IMR-90 (cell line): ENCODE measurements around the gene PPT2. TPM values are rescaled to one million over a fixed set of nuclear protein-coding genes. Genes with fewer than 3 reads are reported as not detected.

ENCODE experiments used
- ATAC-seq: fragments of 200-7000 bp; cut with Tn5 transposase; 2 replicates; pipeline ENCODE4 v1.9.1; 2020; ENCODE audit warnings: low read depth, mild to moderate bottlenecking, moderate library complexity
- BruUV-seq: library from RNA; stranded (reverse); fragments of 400-500 nt; replicated peaks from 2 replicates; lab custom pipeline; 2021; lab: Mats Ljungman, UMichigan
- CTCF ChIA-PET: fragments of 300-600 bp; formaldehyde crosslinking; extraction: SDS; loops from one replicate; lab custom pipeline; 2021; ENCODE audit warnings: antibody characterized with exemption; lab: Yijun Ruan, JAX
- POLR2A ChIA-PET: fragments of 300-600 bp; sonication (Branson Sonifier 250); formaldehyde crosslinking; loops from one replicate; lab custom pipeline; 2022; ENCODE audit warnings: antibody characterized with exemption; ENCODE audit not compliant: unreplicated experiment; lab: Charles Lee
- DNase-seq: peaks from one replicate; pipeline ENCODE4 v3.0.0; 2013
- H2AFZ ChIP-seq: replicated peaks from 2 replicates; pipeline ENCODE3; 2013; ENCODE audit warnings: low read length, mild to moderate bottlenecking; ENCODE audit not compliant: poor library complexity
- H2AK5ac ChIP-seq: 2 replicates; pipeline ENCODE4 v1.6.1; 2013; ENCODE audit warnings: low read depth, low read length, inconsistent platforms
- H2AK9ac ChIP-seq: replicated peaks from 2 replicates; pipeline ENCODE3; 2013; ENCODE audit warnings: mild to moderate bottlenecking, low read depth, low read length, moderate library complexity; ENCODE audit not compliant: poor library complexity
- H2BK120ac ChIP-seq: 2 replicates; pipeline ENCODE4 v1.6.1; 2013; ENCODE audit warnings: low read depth, low read length, inconsistent platforms
- H2BK15ac ChIP-seq: 3 replicates; pipeline ENCODE4 v1.6.1; 2013; ENCODE audit warnings: low read depth, low read length, inconsistent platforms
- H2BK20ac ChIP-seq: 2 replicates; pipeline ENCODE4 v1.6.1; 2013; ENCODE audit warnings: low read depth, mild to moderate bottlenecking, inconsistent platforms, low read length, moderate library complexity
- H2BK5ac ChIP-seq: 2 replicates; pipeline ENCODE4 v1.6.1; 2013; ENCODE audit warnings: mild to moderate bottlenecking, low read depth, low read length, inconsistent platforms; ENCODE audit not compliant: poor library complexity, severe bottlenecking
- H3K14ac ChIP-seq: replicated peaks from 2 replicates; pipeline ENCODE4 v1.6.1; 2013; ENCODE audit warnings: low read depth, low read length, inconsistent platforms
- H3K18ac ChIP-seq: 2 replicates; pipeline ENCODE4 v1.6.1; 2013; ENCODE audit warnings: low read depth, low read length, control low read depth
- H3K23ac ChIP-seq: 2 replicates; pipeline ENCODE4 v1.6.1; 2013; ENCODE audit warnings: low read depth, low read length, inconsistent platforms
- H3K27ac ChIP-seq: 2 replicates; pipeline ENCODE4 v1.5.1; 2013; ENCODE audit warnings: mild to moderate bottlenecking, control low read depth, low read length; ENCODE audit not compliant: insufficient read depth
- H3K27me3 ChIP-seq: 2 replicates; pipeline ENCODE4 v1.6.1; 2013; ENCODE audit warnings: low read length; ENCODE audit not compliant: control insufficient read depth, insufficient read depth
- H3K36me3 ChIP-seq: 2 replicates; pipeline ENCODE4 v1.6.1; 2013; ENCODE audit warnings: low read length, mixed read lengths; ENCODE audit not compliant: control insufficient read depth, insufficient read depth
- H3K4ac ChIP-seq: 2 replicates; pipeline ENCODE4 v1.6.1; 2013; ENCODE audit warnings: low read depth, low read length, inconsistent platforms
- H3K4me1 ChIP-seq: 2 replicates; pipeline ENCODE4 v1.6.1; 2013; ENCODE audit warnings: low read length, mixed read lengths; ENCODE audit not compliant: control insufficient read depth, insufficient read depth
- H3K4me2 ChIP-seq: 2 replicates; pipeline ENCODE4 v1.6.1; 2013; ENCODE audit warnings: low read depth, mild to moderate bottlenecking, control low read depth, low read length, moderate library complexity
- H3K4me3 ChIP-seq: 2 replicates; pipeline ENCODE4 v1.5.1; 2013; ENCODE audit warnings: low read depth, mild to moderate bottlenecking, control low read depth, low read length, moderate library complexity; ENCODE audit not compliant: insufficient read depth
- H3K56ac ChIP-seq: 2 replicates; pipeline ENCODE4 v1.6.1; 2013; ENCODE audit warnings: low read length, inconsistent platforms; ENCODE audit not compliant: insufficient read depth; ENCODE audit errors: extremely low read depth
- H3K79me1 ChIP-seq, 2 experiments: 2 replicates each; pipeline ENCODE4 v1.6.1; 2013; ENCODE audit warnings: low read length in 2 of 2, inconsistent platforms in 1 of 2, low read depth in 1 of 2
- H3K9ac ChIP-seq: 2 replicates; pipeline ENCODE4 v1.6.1; 2013; ENCODE audit warnings: low read depth, low read length, control low read depth
- H3K9me1 ChIP-seq: 2 replicates; pipeline ENCODE4 v1.6.1; 2013; ENCODE audit warnings: low read length, inconsistent platforms; ENCODE audit not compliant: insufficient read depth
- H3K9me3 ChIP-seq: 2 replicates; pipeline ENCODE4 v1.6.1; 2013; ENCODE audit warnings: low read length; ENCODE audit not compliant: control insufficient read depth, insufficient read depth
- H4K20me1 ChIP-seq: 2 replicates; pipeline ENCODE4 v1.6.1; 2013; ENCODE audit warnings: low read length, inconsistent platforms; ENCODE audit not compliant: insufficient read depth
- H4K5ac ChIP-seq: 2 replicates; pipeline ENCODE4 v1.6.1; 2013; ENCODE audit warnings: mild to moderate bottlenecking, low read depth, low read length, control low read depth
- H4K8ac ChIP-seq, 2 experiments: 2 replicates each; pipeline ENCODE4 v1.6.1; 2013; ENCODE audit warnings: low read depth in 2 of 2, low read length in 2 of 2, control low read depth in 1 of 2, inconsistent platforms in 1 of 2
- H4K91ac ChIP-seq: 2 replicates; pipeline ENCODE4 v1.6.1; 2013; ENCODE audit warnings: low read depth, low read length, inconsistent platforms; ENCODE audit not compliant: insufficient read depth
- MXI1 ChIP-seq: IDR thresholded peaks from 2 replicates; pipeline ENCODE4 v1.6.1; 2012; ENCODE audit warnings: low read depth, mild to moderate bottlenecking, low read length, moderate library complexity, borderline replicate concordance
- NFE2L2 ChIP-seq: fragments of 150-350 bp; IDR thresholded peaks from 2 replicates; pipeline ENCODE4 v1.6.1; 2016; ENCODE audit warnings: low read depth, mild to moderate bottlenecking, low read length
- RCOR1 ChIP-seq: IDR thresholded peaks from 2 replicates; pipeline ENCODE4 v1.6.1; 2012; ENCODE audit warnings: mild to moderate bottlenecking, low read length, improper control_type of control experiment; ENCODE audit not compliant: insufficient replicate concordance
- WGBS, 2 experiments: methylation state at CpG; one replicate each; pipeline versions ENCODE4 v1.1.5 to v1.1.7; 2013; ENCODE audit warnings: missing lambda C conversion rate in 2 of 2; ENCODE audit not compliant: insufficient read length in 1 of 2; ENCODE audit errors: extremely low coverage in 2 of 2; 5-methylcytosine and 5-hydroxymethylcytosine counted together
- dilution Hi-C: fragments of 300-500 bp; cut with HindIII; formaldehyde crosslinking; loops from one replicate; pipeline ENCODE4 v1.14.3; 2018; ENCODE audit warnings: low sequenced_read_pairs; ENCODE audit not compliant: unreplicated experiment
- in situ Hi-C: fragments of 300-500 bp; cut with MboI; formaldehyde crosslinking; loops from 3 replicates; pipeline ENCODE4 v1.14.3; 2019; ENCODE audit warnings: low sequenced_read_pairs, inconsistent platforms, mixed read lengths
- intact Hi-C: fragments of 100-400 bp; cut with micrococcal nuclease; formaldehyde crosslinking; loops from 2 replicates; pipeline ENCODE4 v1.10.0; 2022
- polyA plus RNA-seq, 3 experiments: library from polyadenylated mRNA; depleted of rRNA; stranded (reverse); fragments of >200 nt; gene quantifications; 2 replicates each; pipeline ENCODE4 v1.2.3, GENCODE V29; 2012; ENCODE audit warnings: low replicate concordance in 1 of 3
- total RNA-seq: library from RNA; depleted of rRNA; stranded (reverse); fragments of >200 nt; gene quantifications from 2 replicates; pipeline ENCODE4 v1.2.3, GENCODE V29; 2012

Gene PPT2
- total and polyA plus RNA-seq, 2 of the 4 experiments (the other 2 are of a cell fraction) = 3.2 to 16.2 TPM

DNA sequence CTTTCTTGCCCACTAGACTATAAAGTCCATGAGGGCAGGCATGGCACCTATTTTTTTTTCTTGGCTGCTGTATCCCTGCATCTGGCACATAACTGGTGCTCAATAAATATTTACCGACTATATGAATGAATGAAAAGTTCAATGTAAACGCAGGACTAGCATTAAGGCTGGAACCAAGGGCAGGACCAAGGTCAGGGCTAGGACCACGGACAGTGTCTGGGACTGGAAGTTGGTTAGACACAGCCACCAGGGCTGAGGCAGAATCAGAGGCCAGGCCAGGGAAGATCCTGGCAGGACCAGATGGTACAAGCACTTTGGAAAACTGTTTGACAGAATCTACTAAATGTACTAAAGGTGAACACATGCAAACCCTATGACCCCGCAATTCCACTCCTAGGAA lies 48.5 kb upstream of the PPT2 start:
- Histone ChIP-seq H4K5ac (no peak overlapping the region), H3K4me1 (peaks cover 21% of the 10 kb centered on the region), H2AK5ac (no peak overlapping the region), H3K56ac (no peak overlapping the region), H2BK20ac (no peak overlapping the region), H2AK9ac (no peak overlapping the region), H2BK120ac (no peak overlapping the region), H3K23ac (no peak overlapping the region), H3K79me1 (no peaks in the 10 kb centered on the region), H3K9me1 (peaks cover 3% of the 10 kb centered on the region; the same call in 1 of the 2 replicates), H3K27ac (no peak overlapping the region), H4K8ac (no peak overlapping the region), H3K4ac (no peak overlapping the region), H3K27me3 (peaks cover 32% of the 10 kb centered on the region), H3K9ac (no peak overlapping the region), H3K9me3 (no peaks in the 10 kb centered on the region), H3K4me2 (no peak overlapping the region), H3K14ac (no peak overlapping the region), H2BK15ac (no peak overlapping the region), H4K91ac (no peak overlapping the region), H4K20me1 (no peaks in the 10 kb centered on the region), H3K4me3 (no peak overlapping the region), H3K18ac (no peak overlapping the region), H2AFZ (no peak overlapping the region), H2BK5ac (no peak overlapping the region), H3K36me3 (peaks cover under 1% of the 10 kb centered on the region; the same call in 1 of the 2 replicates)
- no TSS peak for BruUV-seq
- dilution Hi-C loops = no loop called here
- 0 out of 2 replicates have a peak, but pooled peaks have one; percentile 36 for TF ChIP-seq MXI1
- no peak for TF ChIP-seq NFE2L2
- TF ChIP-seq RCOR1 = peak; percentile 49
- DNase-seq (peak; percentile 36), ATAC-seq (peak; percentile 71)
- intact Hi-C loops = no loop called here
- WGBS, 2 experiments = no CpG with 5 or more reads among the region's 4 CpGs
- CTCF ChIA-PET = interaction anchor here (0.7 kb wide), 1 partner anchor 9 kb away, joined by 3 read pairs; no protein-coding TSS in a partner anchor
- POLR2A ChIA-PET = no interaction called here
- in situ Hi-C loops = no loop called here
